HepG2 (cell line): Measurements from ENCODE around the gene ZNF217. TPM values are rescaled to one million over a fixed set of nuclear protein-coding genes. Genes with fewer than 3 reads are reported as not detected.

Source experiments
- DDIT3 ChIP-seq: sonication (generic); formaldehyde crosslinking; IDR thresholded peaks from 2 replicates; pipeline ENCODE4 v1.4.0; 2020; ENCODE audit warnings: mild to moderate bottlenecking, missing genetic modification reagents
- HMG20B ChIP-seq: conservative IDR thresholded peaks from 2 replicates; pipeline ENCODE4 v1.6.1; 2016; ENCODE audit warnings: missing genetic modification reagents, missing compliant biosample characterization
- MIXL1 ChIP-seq: IDR thresholded peaks from 2 replicates; pipeline ENCODE4 v1.6.1; 2016
- NFAT5 ChIP-seq: sonication (generic); formaldehyde crosslinking; IDR thresholded peaks from 2 replicates; pipeline ENCODE4 v1.4.0; 2020; ENCODE audit warnings: missing genetic modification reagents
- POLR2A ChIP-seq, 2 experiments: IDR thresholded peaks; 2 replicates each; pipeline ENCODE4 v1.6.1; 2011; ENCODE audit warnings: low read depth in 2 of 2, low read length in 2 of 2, mild to moderate bottlenecking in 1 of 2, moderate library complexity in 1 of 2; ENCODE audit not compliant: insufficient read depth in 1 of 2
- PRDM15 ChIP-seq: sonication (generic); formaldehyde crosslinking; IDR thresholded peaks from 2 replicates; pipeline ENCODE4 v1.4.0; 2020; ENCODE audit warnings: missing genetic modification reagents
- REL ChIP-seq: sonication (generic); formaldehyde crosslinking; conservative IDR thresholded peaks from 2 replicates; pipeline ENCODE4 v1.8.0; 2022; ENCODE audit warnings: mild to moderate bottlenecking, missing genetic modification reagents, moderate library complexity
- TARDBP ChIP-seq: sonication (generic); formaldehyde crosslinking; IDR thresholded peaks from 2 replicates; pipeline ENCODE4 v1.8.0; 2022; ENCODE audit warnings: mild to moderate bottlenecking, missing genetic modification reagents
- TMF1 ChIP-seq: sonication (generic); formaldehyde crosslinking; IDR thresholded peaks from 2 replicates; pipeline ENCODE4 v1.8.1; 2022; ENCODE audit warnings: low read depth, missing genetic modification reagents
- ZNF10 ChIP-seq: sonication (generic); formaldehyde crosslinking; IDR thresholded peaks from 2 replicates; pipeline ENCODE4 v1.4.0; 2020; ENCODE audit warnings: mild to moderate bottlenecking, low read depth, missing genetic modification reagents, borderline replicate concordance
- ZNF451 ChIP-seq: sonication (generic); formaldehyde crosslinking; IDR thresholded peaks from 2 replicates; pipeline ENCODE4 v1.5.0; 2020; ENCODE audit warnings: mild to moderate bottlenecking, missing genetic modification reagents
- ZNF543 ChIP-seq: sonication (generic); formaldehyde crosslinking; IDR thresholded peaks from 2 replicates; pipeline ENCODE4 v1.4.0; 2020; ENCODE audit warnings: mild to moderate bottlenecking, missing genetic modification reagents
- ZNF615 ChIP-seq: sonication (generic); formaldehyde crosslinking; IDR thresholded peaks from 2 replicates; pipeline ENCODE4 v1.5.0; 2020; ENCODE audit warnings: mild to moderate bottlenecking, missing genetic modification reagents, borderline replicate concordance
- ZNF879 ChIP-seq: sonication (generic); formaldehyde crosslinking; IDR thresholded peaks from 2 replicates; pipeline ENCODE4 v1.8.1; 2023; ENCODE audit warnings: missing genetic modification reagents
- polyA plus RNA-seq, 8 experiments: library from polyadenylated mRNA; depleted of rRNA in 3 of 8; stranded (reverse) in 7 of 8; unstranded in 1 of 8; fragments of >200 nt; fragmentation: Illumina TruSeq in 4 of 8; extraction: Trizol in 4 of 8; gene quantifications; 2 replicates each; pipeline versions ENCODE4 v1.2.1 to v1.2.3, GENCODE V29; 2011 to 2016; ENCODE audit warnings: low read depth in 4 of 8, missing spikeins in 1 of 8, mixed read lengths in 1 of 8; ENCODE audit not compliant: insufficient read depth in 1 of 8
- total RNA-seq, 5 experiments: library from RNA; depleted of rRNA; stranded (reverse); fragments of >200 nt; fragmentation: Illumina TruSeq; extraction: Trizol; gene quantifications; 2 replicates each; pipeline ENCODE4 v1.2.3, GENCODE V29; 2016; ENCODE audit warnings: low read depth in 1 of 5
- TF ChIP-seq, protein P1 (sequence below): sonication (generic); formaldehyde crosslinking; conservative IDR thresholded peaks from 2 replicates; pipeline ENCODE4 v1.4.0; 2020; ENCODE audit warnings: missing genetic modification reagents
- TF ChIP-seq, protein P2 (sequence below): sonication (generic); formaldehyde crosslinking; conservative IDR thresholded peaks from 2 replicates; pipeline ENCODE4 v1.4.0; 2020; ENCODE audit warnings: missing genetic modification reagents

ZNF217 gene
- total and polyA plus RNA-seq, 2 of the 13 experiments (the other 11 are each of a cell fraction or from before 2014, with no cell fraction given), result 22.3 to 29.8 TPM

- TF ChIP-seq PRDM15 (CRISPR knock-in tag) (no peak), TARDBP (CRISPR knock-in tag) (no peak), DDIT3 (no peak), TMF1 (CRISPR knock-in tag) (no peak), HMG20B (no peak), REL (CRISPR knock-in tag) (0 out of 2 replicates have a peak, but pooled peaks have one; percentile 16), ZNF10 (CRISPR knock-in tag) (no peak), ZNF879 (no peak), ZNF543 (CRISPR knock-in tag) (no peak), POLR2A (IDR thresholded peaks at IDR 0.05; ENCODE audit: insufficient read depth in 1 of 2, low read depth in 2 of 2, low read length in 2 of 2) (0 out of 4 replicates have a peak, but pooled peaks of 1 of the 2 experiments have one; percentile 20), MIXL1 (CRISPR knock-in tag) (no peak), NFAT5 (no peak), ZNF451 (no peak), ZNF615 (CRISPR knock-in tag) (no peak)
- TF ChIP-seq, protein P1, sequence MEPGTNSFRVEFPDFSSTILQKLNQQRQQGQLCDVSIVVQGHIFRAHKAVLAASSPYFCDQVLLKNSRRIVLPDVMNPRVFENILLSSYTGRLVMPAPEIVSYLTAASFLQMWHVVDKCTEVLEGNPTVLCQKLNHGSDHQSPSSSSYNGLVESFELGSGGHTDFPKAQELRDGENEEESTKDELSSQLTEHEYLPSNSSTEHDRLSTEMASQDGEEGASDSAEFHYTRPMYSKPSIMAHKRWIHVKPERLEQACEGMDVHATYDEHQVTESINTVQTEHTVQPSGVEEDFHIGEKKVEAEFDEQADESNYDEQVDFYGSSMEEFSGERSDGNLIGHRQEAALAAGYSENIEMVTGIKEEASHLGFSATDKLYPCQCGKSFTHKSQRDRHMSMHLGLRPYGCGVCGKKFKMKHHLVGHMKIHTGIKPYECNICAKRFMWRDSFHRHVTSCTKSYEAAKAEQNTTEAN, result 0 out of 2 replicates have a peak, but pooled peaks have one; percentile 8
- TF ChIP-seq, protein P2, sequence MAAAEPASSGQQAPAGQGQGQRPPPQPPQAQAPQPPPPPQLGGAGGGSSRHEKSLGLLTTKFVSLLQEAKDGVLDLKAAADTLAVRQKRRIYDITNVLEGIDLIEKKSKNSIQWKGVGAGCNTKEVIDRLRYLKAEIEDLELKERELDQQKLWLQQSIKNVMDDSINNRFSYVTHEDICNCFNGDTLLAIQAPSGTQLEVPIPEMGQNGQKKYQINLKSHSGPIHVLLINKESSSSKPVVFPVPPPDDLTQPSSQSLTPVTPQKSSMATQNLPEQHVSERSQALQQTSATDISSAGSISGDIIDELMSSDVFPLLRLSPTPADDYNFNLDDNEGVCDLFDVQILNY, result no peak
Measured at GRCh38 chr20:53568351-53568750, 25.3 kb downstream of the ZNF217 start (continued).
